ENCODE data around the gene PLXDC2.

PLXDC2 gene

DNA sequence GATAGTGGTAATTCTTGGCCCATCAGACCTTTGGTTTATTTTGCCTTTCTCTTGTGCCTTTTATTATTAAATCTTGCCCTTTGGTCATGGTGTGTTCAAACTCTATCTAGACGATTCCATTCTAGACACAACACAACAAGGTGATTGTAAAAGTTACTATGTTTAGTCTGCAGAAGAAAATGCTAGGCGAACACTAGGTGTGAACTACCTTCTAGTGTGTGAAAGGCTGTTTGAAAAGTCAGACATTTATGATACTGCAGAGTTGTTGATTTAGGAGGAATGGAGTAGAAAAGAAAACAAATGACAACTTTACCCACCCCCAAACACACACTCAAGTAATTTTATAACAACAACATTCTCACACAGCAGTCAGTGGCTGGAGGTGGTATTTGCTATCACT, 103.4 kb downstream of the PLXDC2 start:
- no peaks in the 10 kb centered on the region for H3K36me3 ChIP-seq (ENCODE audit: control insufficient read depth, insufficient read depth, low read length)
- TF ChIP-seq, protein P1, sequence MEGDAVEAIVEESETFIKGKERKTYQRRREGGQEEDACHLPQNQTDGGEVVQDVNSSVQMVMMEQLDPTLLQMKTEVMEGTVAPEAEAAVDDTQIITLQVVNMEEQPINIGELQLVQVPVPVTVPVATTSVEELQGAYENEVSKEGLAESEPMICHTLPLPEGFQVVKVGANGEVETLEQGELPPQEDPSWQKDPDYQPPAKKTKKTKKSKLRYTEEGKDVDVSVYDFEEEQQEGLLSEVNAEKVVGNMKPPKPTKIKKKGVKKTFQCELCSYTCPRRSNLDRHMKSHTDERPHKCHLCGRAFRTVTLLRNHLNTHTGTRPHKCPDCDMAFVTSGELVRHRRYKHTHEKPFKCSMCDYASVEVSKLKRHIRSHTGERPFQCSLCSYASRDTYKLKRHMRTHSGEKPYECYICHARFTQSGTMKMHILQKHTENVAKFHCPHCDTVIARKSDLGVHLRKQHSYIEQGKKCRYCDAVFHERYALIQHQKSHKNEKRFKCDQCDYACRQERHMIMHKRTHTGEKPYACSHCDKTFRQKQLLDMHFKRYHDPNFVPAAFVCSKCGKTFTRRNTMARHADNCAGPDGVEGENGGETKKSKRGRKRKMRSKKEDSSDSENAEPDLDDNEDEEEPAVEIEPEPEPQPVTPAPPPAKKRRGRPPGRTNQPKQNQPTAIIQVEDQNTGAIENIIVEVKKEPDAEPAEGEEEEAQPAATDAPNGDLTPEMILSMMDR (IDR thresholded peaks at IDR 0.05): no peak
- H3K9me3 ChIP-seq (ENCODE audit: control insufficient read depth, low read length): no peaks in the 10 kb centered on the region
- peaks cover 7% of the 10 kb centered on the region for H3K79me2 ChIP-seq
- H3K4me3 ChIP-seq (ENCODE audit: low read depth, low read length): no peak overlapping the region
- H3K4me2 ChIP-seq (ENCODE audit: low read length): no peak overlapping the region
- no peak overlapping the region for H3K9ac ChIP-seq
- peaks cover 16% of the 10 kb centered on the region for H3K4me1 ChIP-seq
- H3K27ac ChIP-seq: no peak overlapping the region
- H2AFZ ChIP-seq: no peak overlapping the region
- H3K27me3 ChIP-seq (ENCODE audit: control insufficient read depth, insufficient read depth, low read length): no peaks in the 10 kb centered on the region

DNA sequence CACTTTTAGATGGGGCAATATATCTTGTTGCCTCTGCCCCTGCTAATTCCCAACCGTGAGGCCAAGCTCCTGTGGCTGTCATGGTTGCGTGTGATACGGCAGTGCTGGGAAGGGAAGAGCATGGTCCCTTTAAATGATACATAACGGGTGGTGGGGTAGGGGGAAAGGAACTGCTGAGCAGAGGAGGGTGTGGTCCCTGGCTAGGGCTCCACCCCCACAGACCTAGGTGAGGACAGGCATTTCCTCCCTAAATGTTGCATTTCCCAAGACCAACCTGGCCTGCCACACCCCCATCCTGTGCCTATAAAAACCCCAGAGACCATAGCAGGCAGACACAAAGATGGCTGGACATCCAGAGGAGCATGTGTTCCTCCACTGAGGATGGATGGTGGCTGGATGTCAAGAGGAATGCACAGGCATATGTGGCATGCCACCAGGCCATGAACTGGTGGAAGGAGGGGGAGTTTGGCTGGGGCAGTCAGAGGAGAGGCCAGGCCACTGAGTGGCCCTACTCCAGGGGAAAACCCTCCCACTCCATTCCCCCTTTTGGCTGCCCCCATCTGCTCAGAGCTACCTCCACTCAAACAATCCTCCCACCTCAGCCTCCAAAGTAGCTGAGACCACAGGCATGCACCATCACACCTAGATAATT, 104.0 kb downstream of the PLXDC2 start:
- Histone ChIP-seq H2AFZ (no peak overlapping the region), H3K9me3 (ENCODE audit: control insufficient read depth, low read length) (no peaks in the 10 kb centered on the region), H3K36me3 (ENCODE audit: control insufficient read depth, insufficient read depth, low read length) (no peaks in the 10 kb centered on the region), H3K4me2 (ENCODE audit: low read length) (no peak overlapping the region), H3K4me1 (peaks cover 17% of the 10 kb centered on the region), H3K79me2 (peaks cover 7% of the 10 kb centered on the region), H3K27ac (no peak overlapping the region), H3K4me3 (ENCODE audit: low read depth, low read length) (no peak overlapping the region), H3K9ac (no peak overlapping the region), H3K27me3 (ENCODE audit: control insufficient read depth, insufficient read depth, low read length) (no peaks in the 10 kb centered on the region)
- TF ChIP-seq, protein P1 (IDR thresholded peaks at IDR 0.05): no peak

DNA sequence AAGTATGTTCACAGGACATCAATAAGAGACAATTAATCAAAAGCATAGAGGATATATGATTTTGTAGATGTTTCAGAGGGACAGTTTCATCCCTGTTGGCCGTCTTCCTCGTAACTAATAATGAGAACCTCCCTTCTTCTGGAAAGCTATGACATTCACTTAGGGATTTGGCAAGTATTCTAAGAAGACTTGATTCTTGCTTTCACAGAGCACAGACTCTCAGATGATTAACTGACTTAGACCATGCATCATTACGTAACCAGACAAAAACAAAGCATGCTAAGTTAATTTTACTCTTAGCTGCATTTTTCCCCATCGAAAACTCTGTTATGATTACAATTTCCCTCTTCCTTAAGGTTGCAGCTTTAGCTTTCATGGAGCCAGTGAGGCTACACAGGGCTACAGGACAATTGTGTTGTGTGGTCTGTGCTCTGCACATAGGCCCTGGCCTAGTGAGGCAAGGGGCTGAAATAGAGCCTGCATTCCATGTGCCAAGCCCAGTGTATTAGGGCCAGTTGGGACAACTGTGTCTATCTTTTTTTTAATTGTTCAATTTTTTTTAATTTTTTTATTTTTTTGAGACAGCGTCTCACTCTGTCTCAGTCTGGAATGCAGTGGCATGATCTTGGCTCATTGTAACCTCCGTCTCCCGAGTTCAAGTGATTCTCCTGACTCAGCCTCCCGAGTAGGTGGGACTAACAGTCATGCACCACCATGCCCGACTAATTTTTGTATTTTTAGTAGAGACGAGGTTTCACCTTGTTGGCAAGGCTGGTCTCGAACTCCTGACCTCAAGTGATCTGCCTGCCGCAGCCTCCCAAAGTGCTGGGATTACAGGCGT, 105.3 kb downstream of the PLXDC2 start:
- Histone ChIP-seq H3K27me3 (ENCODE audit: control insufficient read depth, insufficient read depth, low read length) (no peaks in the 10 kb centered on the region), H3K9ac (no peak overlapping the region), H3K9me3 (ENCODE audit: control insufficient read depth, low read length) (no peaks in the 10 kb centered on the region), H3K27ac (no peak overlapping the region), H3K36me3 (ENCODE audit: control insufficient read depth, insufficient read depth, low read length) (no peaks in the 10 kb centered on the region), H3K79me2 (peaks cover 7% of the 10 kb centered on the region), H3K4me3 (ENCODE audit: low read depth, low read length) (no peak overlapping the region), H2AFZ (no peak overlapping the region), H3K4me2 (ENCODE audit: low read length) (no peak overlapping the region), H3K4me1 (peaks cover 26% of the 10 kb centered on the region)
- TF ChIP-seq, protein P1 (IDR thresholded peaks at IDR 0.05): no peak

DNA sequence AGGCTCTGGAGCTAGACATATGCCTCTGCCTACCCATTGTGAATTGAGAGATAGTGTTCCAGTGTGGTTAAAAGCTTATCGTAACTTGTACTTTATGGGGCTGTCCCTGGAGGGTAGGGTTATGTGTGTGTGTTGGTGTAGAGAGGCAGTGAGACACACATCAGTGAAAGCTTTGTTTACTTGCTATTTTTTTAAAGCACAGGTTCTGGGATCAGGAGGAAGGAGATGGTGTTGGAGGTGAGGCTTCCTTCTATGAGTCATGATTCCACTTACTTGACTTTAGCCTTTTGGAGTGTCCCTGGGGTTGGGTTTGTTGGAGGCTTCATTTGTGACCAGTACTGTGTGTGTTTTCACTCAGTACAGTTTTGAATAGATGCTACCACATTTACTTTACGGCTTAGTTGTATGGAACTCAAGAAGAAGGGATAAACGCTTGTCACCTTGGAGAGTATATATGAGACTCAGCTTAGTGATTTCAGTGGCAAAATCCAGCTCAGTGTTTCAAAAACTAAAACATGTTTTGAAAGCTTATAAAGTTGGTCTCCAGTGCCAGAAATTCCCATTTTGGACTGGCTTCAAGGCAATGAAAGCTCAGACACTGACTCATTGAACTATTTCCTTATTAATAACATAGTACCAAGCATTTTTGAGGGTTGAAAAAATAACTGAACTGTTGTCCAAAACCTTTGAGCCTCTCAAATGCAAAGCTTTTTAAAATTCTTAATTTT, 106.2 kb downstream of the PLXDC2 start:
- H3K27me3 ChIP-seq (ENCODE audit: control insufficient read depth, insufficient read depth, low read length): no peaks in the 10 kb centered on the region
- TF ChIP-seq, protein P1 (IDR thresholded peaks at IDR 0.05): no peak
- H3K27ac ChIP-seq: no peak overlapping the region
- no peak overlapping the region for H3K4me2 ChIP-seq (ENCODE audit: low read length)
- no peak overlapping the region for H3K4me3 ChIP-seq (ENCODE audit: low read depth, low read length)
- H3K4me1 ChIP-seq: peaks cover 26% of the 10 kb centered on the region
- H3K9me3 ChIP-seq (ENCODE audit: control insufficient read depth, low read length): no peaks in the 10 kb centered on the region
- no peaks in the 10 kb centered on the region for H3K36me3 ChIP-seq (ENCODE audit: control insufficient read depth, insufficient read depth, low read length)
- no peak overlapping the region for H2AFZ ChIP-seq
- no peak overlapping the region for H3K9ac ChIP-seq
- H3K79me2 ChIP-seq: peaks cover 7% of the 10 kb centered on the region

All from parathyroid adenoma (tissue), 2 donors.